Testis (tissue), 3 donors: ENCODE results near the gene MRE11. TPM values are rescaled to one million over a fixed set of nuclear protein-coding genes. Genes with fewer than 3 reads are reported as not detected.
"Not testable (repeated sequence)": the region's sequence is repeated elsewhere in the genome, so short reads cannot be mapped to it uniquely, and the experiment has no call there.

Experiments
- DNase-seq: peaks from one replicate; pipeline ENCODE4 v3.0.0-alpha.2; 2019
- H3K27ac ChIP-seq, 2 donors: fragments of 200-600 bp; sonication (generic); one replicate each; pipeline ENCODE4 v1.5.1; 2019
- H3K27me3 ChIP-seq: fragments of 200-600 bp; sonication (generic); one replicate; pipeline ENCODE4 v1.5.1; 2019
- H3K36me3 ChIP-seq: fragments of 200-600 bp; sonication (generic); one replicate; pipeline ENCODE4 v1.5.1; 2017; ENCODE audit warnings: low read depth; ENCODE audit errors: missing control alignments
- H3K4me1 ChIP-seq: fragments of 200-600 bp; sonication (generic); one replicate; pipeline ENCODE4 v1.5.1; 2019
- H3K4me3 ChIP-seq, 2 donors: fragments of 200-600 bp; sonication (generic); one replicate each; pipeline ENCODE4 v1.5.1; 2017 to 2019
- H3K9me3 ChIP-seq: fragments of 200-600 bp; sonication (generic); one replicate; pipeline ENCODE4 v1.5.1; 2017
- CTCF ChIP-seq, 3 experiments: fragments of 450-650 bp in 2 of 3; fragments of 200-600 bp in 1 of 3; sonication (generic) in 1 of 3; IDR thresholded peaks; one replicate each; pipeline ENCODE4 v1.5.1; 2016 to 2019; ENCODE audit warnings: antibody characterized with exemption in 3 of 3, mild to moderate bottlenecking in 2 of 3, moderate library complexity in 1 of 3
- POLR2A ChIP-seq: fragments of 450-650 bp; IDR thresholded peaks from one replicate; pipeline ENCODE4 v1.6.1; 2017; ENCODE audit warnings: antibody characterized with exemption, mild to moderate bottlenecking, moderate library complexity
- WGBS, 2 donors: methylation state at CpG; one replicate each; pipeline ENCODE4 v1.1.5; 2018; 5-methylcytosine and 5-hydroxymethylcytosine counted together
- intact Hi-C: fragments of 100-400 bp; cut with DNase I; formaldehyde crosslinking; loops from one replicate; pipeline ENCODE4 v1.15.1; 2023; ENCODE audit warnings: low total_unique reads
- polyA plus RNA-seq: library from polyadenylated mRNA; stranded (reverse); fragments of 350-450 nt; fragmentation: Illumina TruSeq; extraction: RNeasy Lipid Tissue Mini Kit (QIAGEN cat#74804); gene quantifications from one replicate; pipeline ENCODE4 v1.2.3, GENCODE V29; 2014; ENCODE audit warnings: low read depth, low replicate concordance; ENCODE audit not compliant: insufficient read depth
- total RNA-seq, 2 donors: library from RNA; depleted of rRNA; stranded (reverse); fragments of >200 nt; gene quantifications; one replicate each; pipeline ENCODE4 v1.2.3, GENCODE V29; 2016

MRE11 gene
- total and polyA plus RNA-seq, 3 donors from 2014 or later: 9.2 to 19.8 (median 15.2) TPM

DNA sequence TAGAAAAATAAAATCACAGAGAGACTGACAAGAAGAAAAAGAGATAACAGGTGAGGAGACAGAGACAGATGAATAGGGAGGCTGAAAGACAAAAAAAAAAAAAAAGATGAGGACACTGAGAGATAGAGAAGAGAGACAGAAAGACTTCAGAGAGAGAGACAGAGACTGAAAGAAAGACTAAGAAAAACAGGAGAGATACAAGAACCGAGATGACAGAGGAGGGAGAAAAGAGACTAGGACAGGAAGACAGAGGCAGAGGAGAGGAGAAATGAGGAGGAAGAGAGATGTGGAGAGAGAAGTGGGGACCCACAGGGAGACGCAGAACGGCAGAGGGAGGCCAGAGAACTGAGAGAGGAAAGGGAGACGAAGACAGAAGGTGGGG, 93.2 kb downstream of the MRE11 start:
- intact Hi-C loops: no loop called here
- H3K4me1 ChIP-seq: peaks cover 10% of the 10 kb centered on the region
- no peaks in the 10 kb centered on the region for H3K9me3 ChIP-seq
- no peaks in the 10 kb centered on the region for H3K36me3 ChIP-seq
- DNase-seq: no peak
- H3K27me3 ChIP-seq: no peaks in the 10 kb centered on the region
- no peak overlapping the region for H3K27ac ChIP-seq
- TF ChIP-seq CTCF (IDR thresholded peaks at IDR 0.05) (no peak), POLR2A (no peak)
- peak overlapping the region in 1 of 2 donors; percentile 43 for H3K4me3 ChIP-seq
- 6 to 15% methylated on average over 4 of the region's 4 CpGs for WGBS, 2 donors

DNA sequence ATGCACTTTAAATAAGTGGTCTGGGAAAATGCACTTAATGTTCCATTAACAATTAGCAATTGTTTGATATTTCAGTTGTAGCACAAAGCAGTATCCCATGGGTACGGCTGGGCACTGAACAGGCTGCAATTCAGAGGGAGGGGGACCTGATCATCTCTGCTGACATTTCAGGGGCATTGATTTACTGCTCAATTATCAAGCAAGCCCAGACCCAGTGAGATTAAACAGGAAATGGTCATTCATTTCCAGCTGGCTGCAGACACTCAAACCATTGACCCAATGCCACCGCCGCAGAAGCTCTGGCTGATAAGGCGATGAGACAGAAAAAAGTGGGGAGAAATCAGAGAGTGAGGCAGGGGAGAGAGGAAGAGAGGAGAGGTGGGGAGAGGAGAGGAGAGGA, 93.6 kb downstream of the MRE11 start:
- WGBS, 2 donors: 49 to 57% methylated on average over 4 of the region's 4 CpGs
- TF ChIP-seq CTCF (IDR thresholded peaks at IDR 0.05): no peak
- no peak for TF ChIP-seq POLR2A
- Histone ChIP-seq H3K4me1 (peaks cover 10% of the 10 kb centered on the region), H3K36me3 (no peaks in the 10 kb centered on the region), H3K4me3 (no peak overlapping the region), H3K27ac (no peak overlapping the region), H3K9me3 (no peaks in the 10 kb centered on the region), H3K27me3 (no peaks in the 10 kb centered on the region)
- intact Hi-C loops: no loop called here
- DNase-seq: no peak

GRCh38 chr11:94398101-94398500, 95.5 kb downstream of the MRE11 start:
- WGBS, 2 donors: 82 to 84% methylated on average over 5 of the region's 5 CpGs
- DNase-seq: no peak
- H3K27ac ChIP-seq: no peak overlapping the region
- H3K36me3 ChIP-seq: no peaks in the 10 kb centered on the region
- H3K4me3 ChIP-seq: no peak overlapping the region
- no peaks in the 10 kb centered on the region for H3K27me3 ChIP-seq
- TF ChIP-seq CTCF (IDR thresholded peaks at IDR 0.05) (no peak), POLR2A (no peak)
- H3K9me3 ChIP-seq: no peaks in the 10 kb centered on the region
- intact Hi-C loops: no loop called here
- peaks cover 10% of the 10 kb centered on the region for H3K4me1 ChIP-seq

DNA sequence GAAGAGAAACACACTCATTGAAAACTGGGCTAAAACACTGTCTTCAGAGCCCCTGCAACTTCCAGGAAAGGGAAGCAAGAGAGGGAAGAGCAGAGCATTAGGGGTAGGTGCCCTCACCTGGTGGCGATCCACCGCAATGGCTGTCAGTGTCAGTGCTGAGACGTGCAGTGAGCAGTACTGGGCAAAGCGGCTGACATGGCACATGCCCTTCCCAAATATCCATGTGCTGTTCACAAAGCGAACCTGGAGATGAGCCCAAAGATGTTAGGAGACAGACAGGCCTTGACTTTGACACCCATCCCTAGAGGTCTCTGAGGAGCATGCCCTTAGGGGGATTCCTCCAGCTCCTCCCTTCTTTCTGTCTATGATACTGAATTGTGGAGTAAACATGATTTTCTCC, 97.4 kb downstream of the MRE11 start:
- Histone ChIP-seq H3K27ac (no peak overlapping the region), H3K9me3 (no peaks in the 10 kb centered on the region)

GRCh38 chr11:94391937-94392336, 101.7 kb downstream of the MRE11 start:
- intact Hi-C loops: not testable (repeated sequence)

More for the DNA sequence above, 97.4 kb downstream of the MRE11 start:
- no peak for DNase-seq
- H3K27me3 ChIP-seq: no peaks in the 10 kb centered on the region
- H3K4me3 ChIP-seq: no peak overlapping the region
- WGBS, 2 donors: 93 to 95% methylated on average over 5 of the region's 5 CpGs
- intact Hi-C loops: no loop called here
- TF ChIP-seq CTCF (IDR thresholded peaks at IDR 0.05): no peak
- TF ChIP-seq POLR2A: no peak
- H3K36me3 ChIP-seq: no peaks in the 10 kb centered on the region
- H3K4me1 ChIP-seq: peaks cover under 1% of the 10 kb centered on the region

More at GRCh38 chr11:94391937-94392336, 101.7 kb downstream of the MRE11 start:
- not testable (repeated sequence) for H3K9me3 ChIP-seq, H3K4me3 ChIP-seq, H3K4me1 ChIP-seq, H3K27ac ChIP-seq, H3K36me3 ChIP-seq, DNase-seq, H3K27me3 ChIP-seq
- 95 to 97% methylated on average over 4 of the region's 4 CpGs for WGBS, 2 donors
